ENCODE measurements around the gene MED10.

DNA sequence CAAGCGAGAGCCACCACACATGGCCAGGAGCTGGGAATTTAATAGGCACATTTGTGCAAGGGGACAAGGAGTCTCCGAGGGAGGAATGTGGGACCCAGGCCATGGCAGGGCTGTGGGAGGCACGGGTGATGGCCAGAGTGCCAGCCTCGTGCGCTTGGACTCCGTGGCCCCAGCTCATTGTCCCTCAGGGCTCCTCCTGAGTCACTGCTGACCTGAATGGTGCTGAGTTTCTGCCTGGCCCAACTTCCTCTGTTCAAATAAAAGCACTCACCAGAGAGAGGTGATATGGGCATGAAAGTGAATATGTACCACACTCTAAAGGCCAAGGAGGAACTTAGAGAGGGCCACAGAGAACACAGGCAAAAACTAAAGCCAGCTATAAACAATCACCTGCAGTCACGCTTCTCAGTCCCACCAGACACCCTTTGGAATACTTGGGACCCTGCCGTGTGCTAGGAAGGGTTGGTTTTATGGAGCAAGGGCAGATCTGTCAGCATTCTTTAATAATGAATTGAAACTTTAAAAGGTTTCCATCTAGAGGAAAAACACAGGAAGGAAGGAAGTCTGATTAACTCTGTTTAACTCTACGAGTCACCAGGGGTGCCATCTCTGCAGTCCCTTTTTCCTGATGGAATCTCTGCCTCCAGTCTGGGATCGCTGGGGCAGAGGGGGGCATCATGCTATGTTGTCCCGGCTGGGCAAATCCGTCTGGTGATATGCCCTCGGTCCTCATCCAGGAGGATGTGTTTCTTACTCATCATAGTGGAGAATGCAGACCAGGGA lies 45.2 kb upstream of the MED10 start:
- TF ChIP-seq, protein P1, sequence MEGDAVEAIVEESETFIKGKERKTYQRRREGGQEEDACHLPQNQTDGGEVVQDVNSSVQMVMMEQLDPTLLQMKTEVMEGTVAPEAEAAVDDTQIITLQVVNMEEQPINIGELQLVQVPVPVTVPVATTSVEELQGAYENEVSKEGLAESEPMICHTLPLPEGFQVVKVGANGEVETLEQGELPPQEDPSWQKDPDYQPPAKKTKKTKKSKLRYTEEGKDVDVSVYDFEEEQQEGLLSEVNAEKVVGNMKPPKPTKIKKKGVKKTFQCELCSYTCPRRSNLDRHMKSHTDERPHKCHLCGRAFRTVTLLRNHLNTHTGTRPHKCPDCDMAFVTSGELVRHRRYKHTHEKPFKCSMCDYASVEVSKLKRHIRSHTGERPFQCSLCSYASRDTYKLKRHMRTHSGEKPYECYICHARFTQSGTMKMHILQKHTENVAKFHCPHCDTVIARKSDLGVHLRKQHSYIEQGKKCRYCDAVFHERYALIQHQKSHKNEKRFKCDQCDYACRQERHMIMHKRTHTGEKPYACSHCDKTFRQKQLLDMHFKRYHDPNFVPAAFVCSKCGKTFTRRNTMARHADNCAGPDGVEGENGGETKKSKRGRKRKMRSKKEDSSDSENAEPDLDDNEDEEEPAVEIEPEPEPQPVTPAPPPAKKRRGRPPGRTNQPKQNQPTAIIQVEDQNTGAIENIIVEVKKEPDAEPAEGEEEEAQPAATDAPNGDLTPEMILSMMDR (IDR thresholded peaks at IDR 0.05), result no peak
- TF ChIP-seq EP300 (IDR thresholded peaks at IDR 0.05) (no peak), POLR2A (IDR thresholded peaks at IDR 0.05) (no peak)
